Aortic smooth muscle cell (primary cell): Measurements from ENCODE around the gene GNAL. TPM values are rescaled to one million over a fixed set of nuclear protein-coding genes. Genes with fewer than 3 reads are reported as not detected.

Source experiments
- total RNA-seq: library from RNA; depleted of rRNA; stranded (reverse); fragments of >200 nt; gene quantifications from 2 replicates; pipeline ENCODE4 v1.2.3, GENCODE V29; 2014

The GNAL gene
- 0.31 and 0.92 TPM in 2 replicates for total RNA-seq

DNA sequence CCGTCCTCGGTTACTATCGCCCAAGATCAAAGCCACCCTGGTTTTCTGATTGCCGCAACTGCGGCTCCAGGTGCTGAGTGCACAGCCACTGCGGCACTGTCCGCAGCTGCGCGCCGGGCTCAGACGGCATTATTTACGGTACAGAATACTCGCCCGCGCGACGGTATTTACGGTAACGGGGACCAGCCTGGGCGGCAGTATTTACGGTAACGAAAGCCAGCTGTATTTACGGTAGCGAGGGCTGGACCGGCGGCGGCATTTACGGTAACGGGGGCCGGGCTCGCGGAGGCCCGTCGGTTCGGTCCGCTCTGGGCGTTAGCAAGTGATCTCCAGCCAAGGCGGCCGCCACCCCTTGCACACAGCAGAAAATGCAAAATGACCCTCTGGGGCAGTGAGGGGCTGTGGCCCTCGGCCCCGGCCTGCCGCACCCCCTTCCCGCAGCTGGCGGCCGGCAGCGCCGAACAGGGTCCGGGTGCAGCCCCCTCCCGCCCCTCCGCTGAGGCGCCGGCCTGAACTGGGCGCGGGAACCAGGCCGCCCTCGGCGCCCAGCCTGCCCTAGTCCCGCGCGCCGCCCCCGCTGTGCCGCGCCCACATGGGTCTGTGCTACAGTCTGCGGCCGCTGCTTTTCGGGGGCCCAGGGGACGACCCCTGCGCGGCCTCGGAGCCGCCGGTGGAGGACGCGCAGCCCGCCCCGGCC lies at the start of gene GNAL:
Gene GNAL (plus strand): TSS at position 293 of the 697 bp plus-strand sequence. CDS start 300 bp downstream, at position 593.

DNA sequence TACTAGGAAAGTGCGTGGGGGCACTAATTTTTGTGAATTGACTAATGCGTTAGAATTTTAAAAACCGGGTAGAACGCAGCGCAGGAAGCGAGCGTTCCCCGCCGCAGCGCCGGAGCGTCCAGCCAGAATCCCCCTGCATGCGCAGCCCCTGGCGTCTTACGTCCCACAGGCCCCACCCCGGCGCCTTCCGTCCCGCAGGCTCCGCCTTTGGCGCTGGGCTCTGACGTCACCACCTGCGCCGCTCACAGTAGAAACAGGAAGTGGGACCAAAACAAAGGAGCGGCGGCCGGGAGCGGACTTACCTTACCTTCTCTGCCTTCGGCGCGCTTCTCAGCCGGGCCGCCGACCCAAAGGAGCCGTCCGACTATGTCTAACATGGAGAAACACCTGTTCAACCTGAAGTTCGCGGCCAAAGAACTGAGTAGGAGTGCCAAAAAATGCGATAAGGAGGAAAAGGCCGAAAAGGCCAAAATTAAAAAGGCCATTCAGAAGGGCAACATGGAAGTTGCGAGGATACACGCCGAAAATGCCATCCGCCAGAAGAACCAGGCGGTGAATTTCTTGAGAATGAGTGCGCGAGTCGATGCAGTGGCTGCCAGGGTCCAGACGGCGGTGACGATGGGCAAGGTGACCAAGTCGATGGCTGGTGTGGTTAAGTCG lies 162.2 kb downstream of the GNAL start, which contains the start of gene CHMP1B:
Gene CHMP1B (plus strand): TSS at position 268 of the 660 bp plus-strand sequence. CDS start 99 bp downstream, at position 367.

DNA sequence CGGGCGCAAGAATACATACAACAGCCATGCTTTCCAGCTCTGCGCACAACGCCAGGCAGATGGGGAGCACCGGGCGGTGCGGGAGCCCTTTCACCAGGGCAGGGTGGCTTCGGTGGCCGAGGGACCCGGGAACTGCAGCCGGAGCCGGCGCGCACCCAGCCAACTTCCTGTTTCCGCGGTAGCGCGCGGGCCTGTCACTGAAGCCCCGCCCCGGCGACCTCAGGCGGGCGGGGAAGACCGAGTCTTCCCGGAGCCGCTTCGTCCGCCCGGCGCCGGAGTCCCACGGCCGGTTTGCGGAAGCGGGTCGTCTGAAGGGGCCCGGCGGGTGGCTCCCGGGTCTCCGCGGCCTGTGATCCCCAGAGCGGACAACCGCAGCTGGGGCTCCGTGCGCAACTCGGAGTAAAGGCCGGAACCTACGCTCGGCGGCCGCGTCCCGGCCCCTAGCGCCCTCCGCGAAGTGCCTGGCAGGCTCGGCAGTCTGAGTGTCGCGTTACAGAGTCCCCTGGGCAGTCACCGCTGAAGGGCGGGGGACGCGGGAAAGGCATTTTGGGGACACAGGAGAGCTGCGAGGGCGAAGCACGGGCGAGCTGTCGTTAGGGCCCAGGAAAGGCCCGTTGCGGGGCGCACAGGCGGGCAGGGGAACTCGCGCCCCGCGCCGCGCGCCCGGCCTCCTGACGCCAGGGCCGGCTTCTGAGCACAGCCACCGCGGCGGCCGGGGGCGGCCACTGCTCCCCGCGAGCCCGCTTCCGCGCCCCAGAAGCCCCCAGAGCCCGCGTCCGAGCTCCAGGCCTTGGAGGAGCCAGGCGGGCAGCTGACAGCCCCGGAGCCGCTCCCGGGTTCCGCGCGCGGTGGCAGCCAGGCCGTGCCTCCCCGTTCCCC lies 219.4 kb downstream of the GNAL start, which contains the start of gene MPPE1:
Gene MPPE1 (minus strand): TSS at position 136 of the 879 bp plus-strand sequence. CDS start 11,053 bp downstream, outside the sequence.

Other genes with a start within 250 kb of the GNAL start
- not detected in 2 replicates for gene SLC35G4, start 79.7 kb upstream of the GNAL start, total RNA-seq
- 57.0 and 75.2 TPM in 2 replicates for gene CHMP1B, start 162.1 kb downstream of the GNAL start, total RNA-seq
- 33.9 and 38.0 TPM in 2 replicates for gene MPPE1, start 219.1 kb downstream of the GNAL start, total RNA-seq